ENCODE results near the gene RIMBP2.

Gene RIMBP2

DNA sequence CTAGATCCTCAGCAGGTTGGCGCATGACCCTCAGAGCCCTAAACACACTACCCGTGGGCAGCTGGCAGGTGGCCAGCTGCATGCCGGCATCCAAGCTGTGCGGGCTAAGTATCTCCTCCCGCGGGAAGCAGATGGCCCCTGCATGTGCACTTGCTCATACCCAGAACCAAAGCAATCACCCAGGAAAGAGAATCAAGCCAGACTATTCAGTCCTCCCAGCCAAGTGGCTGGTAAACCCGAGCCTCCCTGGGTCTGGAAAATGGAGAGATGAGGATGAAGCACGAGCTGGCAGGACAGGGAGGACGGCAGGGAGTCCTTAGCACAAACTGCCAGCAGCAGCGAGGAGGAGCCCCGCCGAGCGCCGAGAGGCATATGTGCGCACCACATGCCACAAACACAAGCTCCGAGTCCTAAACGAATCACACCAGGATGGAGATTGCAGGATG, 139.7 kb downstream of the RIMBP2 start:
- Histone ChIP-seq H3K27me3 (ENCODE audit: low read depth, low read length) (no peaks in the 10 kb centered on the region), H3K36me3 (replicated peaks; ENCODE audit: low read depth, low read length) (no peaks in the 10 kb centered on the region), H3K9me3 (ENCODE audit: insufficient read depth, low read length) (no peaks in the 10 kb centered on the region), H3K4me1 (ENCODE audit: low read length) (no peaks in the 10 kb centered on the region), H3K79me2 (ENCODE audit: low read length) (no peaks in the 10 kb centered on the region), H4K20me1 (ENCODE audit: insufficient read depth, low read length) (no peaks in the 10 kb centered on the region), H2AFZ (ENCODE audit: low read depth, low read length) (no peak overlapping the region), H3K9ac (ENCODE audit: low read length) (no peak overlapping the region), H3K4me3 (ENCODE audit: low read length) (no peak overlapping the region), H3K4me2 (ENCODE audit: low read length) (no peak overlapping the region), H3K27ac (ENCODE audit: low read length) (no peak overlapping the region)
- TF ChIP-seq, protein P1, sequence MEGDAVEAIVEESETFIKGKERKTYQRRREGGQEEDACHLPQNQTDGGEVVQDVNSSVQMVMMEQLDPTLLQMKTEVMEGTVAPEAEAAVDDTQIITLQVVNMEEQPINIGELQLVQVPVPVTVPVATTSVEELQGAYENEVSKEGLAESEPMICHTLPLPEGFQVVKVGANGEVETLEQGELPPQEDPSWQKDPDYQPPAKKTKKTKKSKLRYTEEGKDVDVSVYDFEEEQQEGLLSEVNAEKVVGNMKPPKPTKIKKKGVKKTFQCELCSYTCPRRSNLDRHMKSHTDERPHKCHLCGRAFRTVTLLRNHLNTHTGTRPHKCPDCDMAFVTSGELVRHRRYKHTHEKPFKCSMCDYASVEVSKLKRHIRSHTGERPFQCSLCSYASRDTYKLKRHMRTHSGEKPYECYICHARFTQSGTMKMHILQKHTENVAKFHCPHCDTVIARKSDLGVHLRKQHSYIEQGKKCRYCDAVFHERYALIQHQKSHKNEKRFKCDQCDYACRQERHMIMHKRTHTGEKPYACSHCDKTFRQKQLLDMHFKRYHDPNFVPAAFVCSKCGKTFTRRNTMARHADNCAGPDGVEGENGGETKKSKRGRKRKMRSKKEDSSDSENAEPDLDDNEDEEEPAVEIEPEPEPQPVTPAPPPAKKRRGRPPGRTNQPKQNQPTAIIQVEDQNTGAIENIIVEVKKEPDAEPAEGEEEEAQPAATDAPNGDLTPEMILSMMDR (IDR thresholded peaks at IDR 0.05; ENCODE audit: low read depth, low read length), result no peak
- no peak for TF ChIP-seq EZH2phosphoT487 (IDR thresholded peaks at IDR 0.05; ENCODE audit: low read depth)

DNA sequence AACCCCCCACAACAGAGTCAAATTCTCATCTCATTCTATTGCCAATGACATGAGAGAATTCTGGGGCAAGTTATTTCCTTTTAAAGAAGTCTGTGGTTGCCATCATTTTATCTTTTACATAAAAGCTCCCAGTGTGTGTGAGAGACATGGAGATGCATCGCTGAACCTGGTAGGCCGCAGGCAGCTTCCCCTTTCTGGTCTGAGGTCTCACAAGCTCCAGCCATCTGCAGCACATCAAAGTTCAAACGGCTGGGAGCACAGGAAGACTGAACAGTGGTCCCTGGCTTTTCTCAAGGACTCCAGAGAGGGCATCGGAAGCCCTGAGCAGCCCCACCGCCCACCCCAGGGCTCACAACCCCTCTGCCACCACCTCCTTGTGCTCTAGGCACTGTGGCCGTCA, 141.7 kb downstream of the RIMBP2 start:
- Histone ChIP-seq H4K20me1 (ENCODE audit: insufficient read depth, low read length) (no peaks in the 10 kb centered on the region), H3K4me2 (ENCODE audit: low read length) (no peak overlapping the region), H3K27ac (ENCODE audit: low read length) (no peak overlapping the region), H3K4me1 (ENCODE audit: low read length) (no peaks in the 10 kb centered on the region), H3K4me3 (ENCODE audit: low read length) (no peak overlapping the region), H3K79me2 (ENCODE audit: low read length) (no peaks in the 10 kb centered on the region), H3K27me3 (ENCODE audit: low read depth, low read length) (no peaks in the 10 kb centered on the region), H3K36me3 (replicated peaks; ENCODE audit: low read depth, low read length) (no peaks in the 10 kb centered on the region), H3K9ac (ENCODE audit: low read length) (no peak overlapping the region), H3K9me3 (ENCODE audit: insufficient read depth, low read length) (no peaks in the 10 kb centered on the region), H2AFZ (ENCODE audit: low read depth, low read length) (no peak overlapping the region)
- TF ChIP-seq, protein P1 (IDR thresholded peaks at IDR 0.05; ENCODE audit: low read depth, low read length), result no peak
- no peak for TF ChIP-seq EZH2phosphoT487 (IDR thresholded peaks at IDR 0.05; ENCODE audit: low read depth)

DNA sequence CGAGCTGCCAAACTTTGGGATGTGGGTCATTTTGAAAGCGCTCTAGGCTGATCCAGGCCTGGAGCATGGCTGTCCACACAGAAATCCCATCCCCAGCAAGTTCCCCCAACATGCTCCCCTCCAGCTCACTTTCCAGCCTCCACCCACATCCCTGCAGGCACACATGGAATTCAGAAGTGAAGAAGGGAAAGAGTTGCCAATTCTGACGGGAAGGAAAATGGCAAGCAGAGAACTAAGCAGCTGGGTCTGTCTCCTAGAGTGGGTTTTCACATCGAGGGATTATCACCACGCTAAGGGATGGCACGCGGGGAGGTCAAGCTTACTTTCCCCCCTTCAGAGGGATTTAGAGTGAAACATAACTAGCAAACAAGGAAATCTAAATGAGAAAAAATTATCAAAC, 142.3 kb downstream of the RIMBP2 start:
- Histone ChIP-seq H2AFZ (ENCODE audit: low read depth, low read length) (no peak overlapping the region), H3K4me1 (ENCODE audit: low read length) (no peaks in the 10 kb centered on the region), H4K20me1 (ENCODE audit: insufficient read depth, low read length) (no peaks in the 10 kb centered on the region), H3K4me3 (ENCODE audit: low read length) (no peak overlapping the region), H3K4me2 (ENCODE audit: low read length) (no peak overlapping the region), H3K9ac (ENCODE audit: low read length) (no peak overlapping the region), H3K9me3 (ENCODE audit: insufficient read depth, low read length) (no peaks in the 10 kb centered on the region), H3K36me3 (replicated peaks; ENCODE audit: low read depth, low read length) (no peaks in the 10 kb centered on the region), H3K27me3 (ENCODE audit: low read depth, low read length) (no peaks in the 10 kb centered on the region), H3K79me2 (ENCODE audit: low read length) (no peaks in the 10 kb centered on the region), H3K27ac (ENCODE audit: low read length) (no peak overlapping the region)
- TF ChIP-seq, protein P1 (IDR thresholded peaks at IDR 0.05; ENCODE audit: low read depth, low read length), result no peak
- no peak for TF ChIP-seq EZH2phosphoT487 (IDR thresholded peaks at IDR 0.05; ENCODE audit: low read depth)

DNA sequence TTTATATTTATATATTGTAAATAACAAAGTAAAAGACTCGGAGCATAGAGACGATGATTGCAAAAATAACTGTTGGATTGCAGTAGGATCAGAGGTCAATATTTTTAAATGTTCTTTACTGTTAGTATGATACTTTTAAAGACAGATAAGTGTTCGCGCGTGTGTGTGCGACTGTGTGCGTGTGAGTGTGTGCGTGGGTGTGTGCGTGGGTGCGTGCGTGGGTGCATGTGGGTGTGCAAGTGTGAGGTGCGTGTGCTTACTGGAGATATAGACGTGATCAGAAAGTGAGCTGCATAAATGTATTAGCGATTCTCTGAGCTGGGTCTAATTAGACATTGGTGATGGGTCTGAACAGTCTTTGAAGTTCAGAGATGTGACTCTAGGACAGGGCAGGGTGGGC, 142.9 kb downstream of the RIMBP2 start:
- H3K4me2 ChIP-seq (ENCODE audit: low read length), result no peak overlapping the region
- H3K4me3 ChIP-seq (ENCODE audit: low read length), result no peak overlapping the region
- H3K9ac ChIP-seq (ENCODE audit: low read length), result no peak overlapping the region
- H3K79me2 ChIP-seq (ENCODE audit: low read length), result no peaks in the 10 kb centered on the region
- no peaks in the 10 kb centered on the region for H3K27me3 ChIP-seq (ENCODE audit: low read depth, low read length)
- H3K27ac ChIP-seq (ENCODE audit: low read length), result no peak overlapping the region
- no peaks in the 10 kb centered on the region for H4K20me1 ChIP-seq (ENCODE audit: insufficient read depth, low read length)
- no peak overlapping the region for H2AFZ ChIP-seq (ENCODE audit: low read depth, low read length)
- TF ChIP-seq EZH2phosphoT487 (IDR thresholded peaks at IDR 0.05; ENCODE audit: low read depth), result no peak
- TF ChIP-seq, protein P1 (IDR thresholded peaks at IDR 0.05; ENCODE audit: low read depth, low read length), result no peak
- H3K9me3 ChIP-seq (ENCODE audit: insufficient read depth, low read length), result no peaks in the 10 kb centered on the region
- no peaks in the 10 kb centered on the region for H3K4me1 ChIP-seq (ENCODE audit: low read length)
- H3K36me3 ChIP-seq (replicated peaks; ENCODE audit: low read depth, low read length), result no peaks in the 10 kb centered on the region

Data from OCI-LY3 (cell line).